ENCODE measurements around the gene ARSG. TPM values are rescaled to one million over a fixed set of nuclear protein-coding genes. Genes with fewer than 3 reads are reported as not detected.
"Not testable (repeated sequence)": the region's sequence is repeated elsewhere in the genome, so short reads cannot be mapped to it uniquely, and the experiment has no call there.

The ARSG gene
- polyA plus RNA-seq, 1 donor (not counting 4 experiments of a cell fraction or from before 2014, with no cell fraction given), result 0.41 TPM

GRCh38 chr17:68413597-68414560, 122.6 kb downstream of the ARSG start:
- H3K9ac ChIP-seq (ENCODE audit: control insufficient read depth, extremely low read depth, insufficient read depth, low read length); H3K27ac ChIP-seq (ENCODE audit: control insufficient read depth, insufficient read depth, low read length); H3K4me1 ChIP-seq (ENCODE audit: control insufficient read depth, extremely low read depth, insufficient read depth, low read length); H3K9me1 ChIP-seq (ENCODE audit: control insufficient read depth, extremely low read depth, insufficient read depth, low read length); dilution Hi-C loops (cut with MboI; ENCODE audit: extremely low pct_ligation_motif_present, low sequenced_read_pairs); H3K36me3 ChIP-seq (ENCODE audit: control insufficient read depth in 2 of 2, extremely low read depth in 1 of 2, insufficient read depth in 2 of 2, low read length in 2 of 2); H2AFZ ChIP-seq (ENCODE audit: control insufficient read depth, low read length); H3K79me2 ChIP-seq (ENCODE audit: control insufficient read depth, insufficient read depth, low read length); DNase-seq (ENCODE audit: low read depth, low spot score); FAIRE-seq; H4K20me1 ChIP-seq (ENCODE audit: control insufficient read depth, extremely low read depth, insufficient read depth, low read length); H3K27me3 ChIP-seq (ENCODE audit: control insufficient read depth, extremely low read depth, insufficient read depth, low read length); H3K9me3 ChIP-seq (ENCODE audit: control insufficient read depth, low read depth, low read length): not testable (repeated sequence)
- Histone ChIP-seq H3K4me3 (ENCODE audit: control insufficient read depth in 2 of 3, extremely low read depth in 1 of 3, insufficient read depth in 2 of 3, low read depth in 1 of 3, low read length in 3 of 3) (peak overlapping the region in 1 of 3 experiments; percentile 16), H3K4me2 (ENCODE audit: control insufficient read depth, extremely low read depth, insufficient read depth, low read depth, low read length) (peak overlapping the region; percentile 22)

- H3K27ac ChIP-seq (ENCODE audit: control insufficient read depth, insufficient read depth, low read length); H3K4me2 ChIP-seq (ENCODE audit: control insufficient read depth, extremely low read depth, insufficient read depth, low read depth, low read length); H3K27me3 ChIP-seq (ENCODE audit: control insufficient read depth, extremely low read depth, insufficient read depth, low read length); H3K9ac ChIP-seq (ENCODE audit: control insufficient read depth, extremely low read depth, insufficient read depth, low read length); H3K4me1 ChIP-seq (ENCODE audit: control insufficient read depth, extremely low read depth, insufficient read depth, low read length); H2AFZ ChIP-seq (ENCODE audit: control insufficient read depth, low read length); DNase-seq (ENCODE audit: low read depth, low spot score); H3K9me1 ChIP-seq (ENCODE audit: control insufficient read depth, extremely low read depth, insufficient read depth, low read length); H4K20me1 ChIP-seq (ENCODE audit: control insufficient read depth, extremely low read depth, insufficient read depth, low read length); H3K4me3 ChIP-seq (ENCODE audit: control insufficient read depth in 2 of 3, extremely low read depth in 1 of 3, insufficient read depth in 2 of 3, low read depth in 1 of 3, low read length in 3 of 3); H3K79me2 ChIP-seq (ENCODE audit: control insufficient read depth, insufficient read depth, low read length); FAIRE-seq; H3K9me3 ChIP-seq (ENCODE audit: control insufficient read depth, low read depth, low read length); dilution Hi-C loops (cut with MboI; ENCODE audit: extremely low pct_ligation_motif_present, low sequenced_read_pairs); H3K36me3 ChIP-seq (ENCODE audit: control insufficient read depth in 2 of 2, extremely low read depth in 1 of 2, insufficient read depth in 2 of 2, low read length in 2 of 2): not testable (repeated sequence)
These were observed 123.6 kb downstream of the ARSG start for GRCh38 chr17:68414901-68415300.

- H3K79me2 ChIP-seq (ENCODE audit: control insufficient read depth, insufficient read depth, low read length), result no peaks in the 10 kb centered on the region
- no peak overlapping the region for H3K27ac ChIP-seq (ENCODE audit: control insufficient read depth, insufficient read depth, low read length)
- peaks cover 0 to 2% of the 10 kb centered on the region in 2 experiments for H3K36me3 ChIP-seq (ENCODE audit: control insufficient read depth in 2 of 2, extremely low read depth in 1 of 2, insufficient read depth in 2 of 2, low read length in 2 of 2)
- FAIRE-seq, result no peak
- H3K9me1 ChIP-seq (ENCODE audit: control insufficient read depth, extremely low read depth, insufficient read depth, low read length), result no peaks in the 10 kb centered on the region
- H3K9me3 ChIP-seq (ENCODE audit: control insufficient read depth, low read depth, low read length), result no peaks in the 10 kb centered on the region
- H2AFZ ChIP-seq (ENCODE audit: control insufficient read depth, low read length), result no peak overlapping the region
- H3K4me3 ChIP-seq (ENCODE audit: control insufficient read depth in 2 of 3, extremely low read depth in 1 of 3, insufficient read depth in 2 of 3, low read depth in 1 of 3, low read length in 3 of 3), result no peak overlapping the region
- TF ChIP-seq EZH2 (IDR thresholded peaks at IDR 0.05; ENCODE audit: low read length) (no peak), CTCF (optimal IDR thresholded peaks at IDR 0.05 in 1 of 3, IDR thresholded peaks at IDR 0.05 in 1 of 3, conservative IDR thresholded peaks at IDR 0.05 in 1 of 3; ENCODE audit: extremely low read depth in 1 of 3, insufficient read depth in 2 of 3, low read length in 3 of 3) (no peak)
- no peaks in the 10 kb centered on the region for H3K27me3 ChIP-seq (ENCODE audit: control insufficient read depth, extremely low read depth, insufficient read depth, low read length)
- no peaks in the 10 kb centered on the region for H4K20me1 ChIP-seq (ENCODE audit: control insufficient read depth, extremely low read depth, insufficient read depth, low read length)
- dilution Hi-C loops (cut with MboI; ENCODE audit: extremely low pct_ligation_motif_present, low sequenced_read_pairs), result no loop called here
- DNase-seq (ENCODE audit: low read depth, low spot score), result no peak
- H3K4me2 ChIP-seq (ENCODE audit: control insufficient read depth, extremely low read depth, insufficient read depth, low read depth, low read length), result no peak overlapping the region
- no peaks in the 10 kb centered on the region for H3K4me1 ChIP-seq (ENCODE audit: control insufficient read depth, extremely low read depth, insufficient read depth, low read length)
- H3K9ac ChIP-seq (ENCODE audit: control insufficient read depth, extremely low read depth, insufficient read depth, low read length), result no peak overlapping the region
These were observed 126.0 kb downstream of the ARSG start for GRCh38 chr17:68417317-68417716.
